Measurements from ENCODE around the gene RDM1.

GRCh38 chr17:35878361-35878760 is 52.2 kb downstream of the RDM1 start:
- TF ChIP-seq POLR2AphosphoS5 (IDR thresholded peaks at IDR 0.05; ENCODE audit: low read depth) (no peak), SPI1 (IDR thresholded peaks at IDR 0.05; ENCODE audit: borderline replicate concordance, low read depth) (no peak), GABPA (IDR thresholded peaks at IDR 0.05; ENCODE audit: low read depth) (no peak)
- TF ChIP-seq, protein P1, sequence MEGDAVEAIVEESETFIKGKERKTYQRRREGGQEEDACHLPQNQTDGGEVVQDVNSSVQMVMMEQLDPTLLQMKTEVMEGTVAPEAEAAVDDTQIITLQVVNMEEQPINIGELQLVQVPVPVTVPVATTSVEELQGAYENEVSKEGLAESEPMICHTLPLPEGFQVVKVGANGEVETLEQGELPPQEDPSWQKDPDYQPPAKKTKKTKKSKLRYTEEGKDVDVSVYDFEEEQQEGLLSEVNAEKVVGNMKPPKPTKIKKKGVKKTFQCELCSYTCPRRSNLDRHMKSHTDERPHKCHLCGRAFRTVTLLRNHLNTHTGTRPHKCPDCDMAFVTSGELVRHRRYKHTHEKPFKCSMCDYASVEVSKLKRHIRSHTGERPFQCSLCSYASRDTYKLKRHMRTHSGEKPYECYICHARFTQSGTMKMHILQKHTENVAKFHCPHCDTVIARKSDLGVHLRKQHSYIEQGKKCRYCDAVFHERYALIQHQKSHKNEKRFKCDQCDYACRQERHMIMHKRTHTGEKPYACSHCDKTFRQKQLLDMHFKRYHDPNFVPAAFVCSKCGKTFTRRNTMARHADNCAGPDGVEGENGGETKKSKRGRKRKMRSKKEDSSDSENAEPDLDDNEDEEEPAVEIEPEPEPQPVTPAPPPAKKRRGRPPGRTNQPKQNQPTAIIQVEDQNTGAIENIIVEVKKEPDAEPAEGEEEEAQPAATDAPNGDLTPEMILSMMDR (IDR thresholded peaks at IDR 0.05; ENCODE audit: insufficient read depth, low read length): no peak
- TF ChIP-seq, protein P2, sequence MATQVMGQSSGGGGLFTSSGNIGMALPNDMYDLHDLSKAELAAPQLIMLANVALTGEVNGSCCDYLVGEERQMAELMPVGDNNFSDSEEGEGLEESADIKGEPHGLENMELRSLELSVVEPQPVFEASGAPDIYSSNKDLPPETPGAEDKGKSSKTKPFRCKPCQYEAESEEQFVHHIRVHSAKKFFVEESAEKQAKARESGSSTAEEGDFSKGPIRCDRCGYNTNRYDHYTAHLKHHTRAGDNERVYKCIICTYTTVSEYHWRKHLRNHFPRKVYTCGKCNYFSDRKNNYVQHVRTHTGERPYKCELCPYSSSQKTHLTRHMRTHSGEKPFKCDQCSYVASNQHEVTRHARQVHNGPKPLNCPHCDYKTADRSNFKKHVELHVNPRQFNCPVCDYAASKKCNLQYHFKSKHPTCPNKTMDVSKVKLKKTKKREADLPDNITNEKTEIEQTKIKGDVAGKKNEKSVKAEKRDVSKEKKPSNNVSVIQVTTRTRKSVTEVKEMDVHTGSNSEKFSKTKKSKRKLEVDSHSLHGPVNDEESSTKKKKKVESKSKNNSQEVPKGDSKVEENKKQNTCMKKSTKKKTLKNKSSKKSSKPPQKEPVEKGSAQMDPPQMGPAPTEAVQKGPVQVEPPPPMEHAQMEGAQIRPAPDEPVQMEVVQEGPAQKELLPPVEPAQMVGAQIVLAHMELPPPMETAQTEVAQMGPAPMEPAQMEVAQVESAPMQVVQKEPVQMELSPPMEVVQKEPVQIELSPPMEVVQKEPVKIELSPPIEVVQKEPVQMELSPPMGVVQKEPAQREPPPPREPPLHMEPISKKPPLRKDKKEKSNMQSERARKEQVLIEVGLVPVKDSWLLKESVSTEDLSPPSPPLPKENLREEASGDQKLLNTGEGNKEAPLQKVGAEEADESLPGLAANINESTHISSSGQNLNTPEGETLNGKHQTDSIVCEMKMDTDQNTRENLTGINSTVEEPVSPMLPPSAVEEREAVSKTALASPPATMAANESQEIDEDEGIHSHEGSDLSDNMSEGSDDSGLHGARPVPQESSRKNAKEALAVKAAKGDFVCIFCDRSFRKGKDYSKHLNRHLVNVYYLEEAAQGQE (IDR thresholded peaks at IDR 0.05; ENCODE audit: insufficient replicate concordance, low read depth): no peak
